ENCODE measurements around the gene TRIM3.

GRCh38 chr11:6420677-6421076, 53.1 kb downstream of the TRIM3 start:
- TF ChIP-seq PATZ1 (CRISPR knock-in tag; IDR thresholded peaks at IDR 0.05; ENCODE audit: borderline replicate concordance), result no peak
- TF ChIP-seq GLIS3 (CRISPR knock-in tag; IDR thresholded peaks at IDR 0.05), result no peak
- TF ChIP-seq ISL1 (CRISPR knock-in tag; IDR thresholded peaks at IDR 0.05), result no peak
- no peak for TF ChIP-seq ARNTL (CRISPR knock-in tag; IDR thresholded peaks at IDR 0.05; ENCODE audit: borderline replicate concordance, low read depth)
- TF ChIP-seq ZNF70 (CRISPR knock-in tag; IDR thresholded peaks at IDR 0.05), result no peak
- no peak for TF ChIP-seq CSRNP3 (CRISPR knock-in tag; IDR thresholded peaks at IDR 0.05)
- TF ChIP-seq BACH2 (CRISPR knock-in tag; IDR thresholded peaks at IDR 0.05; ENCODE audit: borderline replicate concordance), result no peak
- no peak for TF ChIP-seq ZFP3 (CRISPR knock-in tag; IDR thresholded peaks at IDR 0.05)
- no peak for TF ChIP-seq CSDC2 (CRISPR knock-in tag; IDR thresholded peaks at IDR 0.05)
- TF ChIP-seq ZNF8 (CRISPR knock-in tag; IDR thresholded peaks at IDR 0.05), result no peak

Data from SK-N-SH treated with all-trans-retinoic acid at 6 μM for 48 hours (cell line).